GM12878 (cell line): ENCODE data around the gene ZNF574. TPM values are rescaled to one million over a fixed set of nuclear protein-coding genes. Genes with fewer than 3 reads are reported as not detected.

Experiments used
- ATAC-seq: fragments of 200-7000 bp; cut with Tn5 transposase; 3 replicates; pipeline ENCODE4 v1.9.1; 2020; ENCODE audit warnings: mild to moderate bottlenecking, moderate library complexity
- BruUV-seq: library from RNA; stranded (reverse); fragments of 400-500 nt; replicated peaks from 2 replicates; lab custom pipeline; 2021; lab: Mats Ljungman, UMichigan
- CTCF ChIA-PET: fragments of 300-600 bp; sonication (Branson Sonifier 250); formaldehyde crosslinking; extraction: SDS; loops from one replicate; lab custom pipeline; 2021; ENCODE audit warnings: inconsistent platforms; lab: Yijun Ruan, JAX
- POLR2A ChIA-PET: fragments of 350-600 bp; formaldehyde crosslinking; extraction: SDS; loops from one replicate; lab custom pipeline; 2021; ENCODE audit warnings: inconsistent platforms; lab: Charles Lee
- RAD21 ChIA-PET: fragments of 300-600 bp; sonication (Branson Sonifier 250); formaldehyde crosslinking; loops from one replicate; lab custom pipeline; 2023; ENCODE audit warnings: antibody characterized with exemption; ENCODE audit not compliant: unreplicated experiment; lab: Charles Lee
- SMC1A ChIA-PET: fragments of 300-600 bp; sonication (Branson Sonifier 250); formaldehyde crosslinking; loops from one replicate; lab custom pipeline; 2023; ENCODE audit not compliant: unreplicated experiment, uncharacterized antibody; lab: Charles Lee
- DNase-seq: peaks from one replicate; pipeline ENCODE4 v3.0.0-alpha.2; 2011; ENCODE audit warnings: low read depth, low spot score
- FAIRE-seq: peaks from 3 replicates; lab custom pipeline; 2011; peaks lifted over from hg19 to GRCh38; lab: Jason Lieb, UNC
- H2AFZ ChIP-seq: 2 replicates; pipeline ENCODE4 v1.6.0; 2011; ENCODE audit warnings: low read depth, low read length, control low read depth; ENCODE audit not compliant: control insufficient read depth
- H3K27ac ChIP-seq: 2 replicates; pipeline ENCODE4 v1.5.1; 2011; ENCODE audit warnings: control low read depth; ENCODE audit not compliant: control insufficient read depth, insufficient read depth
- H3K27me3 ChIP-seq, 2 experiments: replicated peaks in 1 of 2; 2 replicates each; pipeline versions ENCODE4 v1.6.0 to v1.6.1; 2011; ENCODE audit warnings: low read length in 1 of 2; ENCODE audit not compliant: control insufficient read depth in 2 of 2, insufficient read depth in 2 of 2
- H3K36me3 ChIP-seq, 2 experiments: 2 replicates each; pipeline ENCODE4 v1.5.1; 2011; ENCODE audit warnings: low read length in 1 of 2; ENCODE audit not compliant: control insufficient read depth in 2 of 2, insufficient read depth in 2 of 2
- H3K4me1 ChIP-seq: 2 replicates; pipeline ENCODE4 v1.6.1; 2011; ENCODE audit warnings: mild to moderate bottlenecking, low read length, moderate library complexity, mixed read lengths; ENCODE audit not compliant: control insufficient read depth, insufficient read depth
- H3K4me2 ChIP-seq: 2 replicates; pipeline ENCODE4 v1.6.0; 2011; ENCODE audit warnings: control low read depth; ENCODE audit not compliant: control insufficient read depth, insufficient read depth
- H3K4me3 ChIP-seq: fragments of 200-600 bp; sonication (generic); 2 replicates; pipeline ENCODE4 v1.5.1; 2016
- H3K79me2 ChIP-seq: 2 replicates; pipeline ENCODE4 v1.6.0; 2011; ENCODE audit warnings: low read length; ENCODE audit not compliant: control insufficient read depth, insufficient read depth
- H3K9ac ChIP-seq: 2 replicates; pipeline ENCODE4 v1.8.0; 2011; ENCODE audit warnings: low read length, control low read depth, mixed read lengths; ENCODE audit not compliant: control insufficient read depth, insufficient read depth
- H3K9me3 ChIP-seq: replicated peaks from 3 replicates; pipeline ENCODE4 v1.5.1; 2011; ENCODE audit warnings: mild to moderate bottlenecking, low read length; ENCODE audit not compliant: control insufficient read depth, insufficient read depth
- H4K20me1 ChIP-seq: 2 replicates; pipeline ENCODE4 v1.6.0; 2011; ENCODE audit not compliant: control insufficient read depth, insufficient read depth
- BCL11A ChIP-seq: IDR thresholded peaks from 2 replicates; pipeline ENCODE4 v1.6.1; 2011; ENCODE audit warnings: low read depth, low read length
- EGR1 ChIP-seq, 2 experiments: IDR thresholded peaks; 1 replicate in 1 of 2; 2 replicates in 1 of 2; pipeline ENCODE4 v1.6.1; 2011 to 2012; ENCODE audit warnings: low read depth in 2 of 2, low read length in 2 of 2, borderline replicate concordance in 1 of 2, mild to moderate bottlenecking in 1 of 2, moderate library complexity in 1 of 2
- GATAD2B ChIP-seq: fragments of 450-650 bp; conservative IDR thresholded peaks from 2 replicates; pipeline ENCODE4 v1.6.1; 2017; ENCODE audit warnings: low read depth, mild to moderate bottlenecking, moderate library complexity
- HCFC1 ChIP-seq: fragments of 150-350 bp; IDR thresholded peaks from 2 replicates; pipeline ENCODE4 v1.6.1; 2014; ENCODE audit warnings: low read length
- NFYB ChIP-seq: IDR thresholded peaks from 2 replicates; pipeline ENCODE4 v1.6.1; 2011; ENCODE audit warnings: low read depth, mild to moderate bottlenecking, low read length, improper control_type of control experiment, moderate library complexity; ENCODE audit not compliant: insufficient read depth
- NR2C1 ChIP-seq: fragments of 450-650 bp; IDR thresholded peaks from 2 replicates; pipeline ENCODE4 v1.6.1; 2017; ENCODE audit warnings: antibody characterized with exemption, mild to moderate bottlenecking, moderate library complexity
- PAX5 ChIP-seq: IDR thresholded peaks from 2 replicates; pipeline ENCODE4 v1.6.1; 2011; ENCODE audit warnings: low read depth, low read length, borderline replicate concordance
- POU2F2 ChIP-seq: IDR thresholded peaks from 3 replicates; pipeline ENCODE4 v1.6.1; 2011; ENCODE audit warnings: low read depth, mild to moderate bottlenecking, low read length, borderline replicate concordance
- ZSCAN29 ChIP-seq: fragments of 450-650 bp; IDR thresholded peaks from 2 replicates; pipeline ENCODE4 v1.6.1; 2017; ENCODE audit warnings: mild to moderate bottlenecking, moderate library complexity
- WGBS: methylation state at CpG from one replicate; pipeline ENCODE4 v1.1.6; 2016; ENCODE audit warnings: low lambda C conversion rate; ENCODE audit not compliant: insufficient replicate concordance, insufficient coverage; ENCODE audit errors: missing lambda C conversion rate; 5-methylcytosine and 5-hydroxymethylcytosine counted together
- in situ Hi-C: fragments of 300-500 bp; cut with MboI; formaldehyde crosslinking; loops from 9 replicates; pipeline ENCODE4 v1.14.3; 2018; ENCODE audit warnings: mixed read lengths
- intact Hi-C: fragments of 100-400 bp; cut with micrococcal nuclease; formaldehyde crosslinking; loops from one replicate; pipeline ENCODE4 v1.14.2; 2022; ENCODE audit not compliant: unreplicated experiment
- polyA plus RNA-seq, 11 experiments: library from polyadenylated mRNA; depleted of rRNA in 4 of 11; unstranded in 6 of 11; stranded (reverse) in 5 of 11; fragments of >200 nt; fragmentation: Nextera tagmentation in 4 of 11; fragmentation: Illumina TruSeq in 1 of 11; extraction: Ambion mirVana in 4 of 11; extraction: Trizol in 1 of 11; gene quantifications; 1 replicate in 1 of 11; 2 replicates in 10 of 11; pipeline versions ENCODE4 v1.2.1 to v1.2.3, GENCODE V29; 2011 to 2016; ENCODE audit warnings: inconsistent platforms in 2 of 11, missing spikeins in 2 of 11, low read depth in 1 of 11
- total RNA-seq, 4 experiments: library from RNA; depleted of rRNA in 3 of 4; stranded (reverse); fragments of >200 nt in 3 of 4; fragmentation: Illumina TruSeq in 1 of 4; extraction: Trizol in 1 of 4; gene quantifications; 2 replicates each; pipeline versions ENCODE4 v1.2.1 to v1.2.3, GENCODE V29; 2013 to 2021
- TF ChIP-seq, protein P1 (sequence below): fragments of 450-650 bp; IDR thresholded peaks from 2 replicates; pipeline ENCODE4 v1.6.1; 2017; ENCODE audit warnings: mild to moderate bottlenecking, moderate library complexity
- TF ChIP-seq, protein P2 (sequence below): fragments of 450-650 bp; IDR thresholded peaks from 2 replicates; pipeline ENCODE4 v1.6.1; 2017; ENCODE audit warnings: mild to moderate bottlenecking, moderate library complexity
- TF ChIP-seq, protein P3 (sequence below): fragments of 450-650 bp; IDR thresholded peaks from 2 replicates; pipeline ENCODE4 v1.6.1; 2017; ENCODE audit warnings: mild to moderate bottlenecking, low read depth, inconsistent platforms; ENCODE audit not compliant: poor library complexity, severe bottlenecking

The ZNF574 gene
- total and polyA plus RNA-seq, 10 of the 15 experiments (the other 5 are each of a cell fraction or from before 2014, with no cell fraction given), result 0.32 to 25.6 (median 11.4) TPM

DNA sequence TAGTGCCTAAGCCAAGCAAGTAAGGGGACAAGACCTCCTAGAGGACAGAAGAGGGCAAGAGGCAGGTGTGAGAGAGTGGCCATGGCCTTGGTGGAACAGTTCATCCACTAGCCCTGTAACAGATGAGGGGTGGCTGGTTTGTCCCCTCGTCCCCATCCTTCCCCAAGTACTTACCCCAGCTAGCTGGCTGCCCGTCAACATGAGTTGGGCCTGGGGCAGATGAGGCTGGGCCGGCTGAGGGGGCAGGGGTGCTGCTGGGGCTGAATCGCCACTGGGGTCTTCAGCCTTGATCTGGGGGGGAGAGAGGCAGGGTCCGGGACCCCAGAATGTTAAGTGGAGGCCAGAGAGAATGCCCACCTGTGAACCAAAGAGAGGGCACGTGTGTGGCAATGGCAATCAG, 41.1 kb downstream of the ZNF574 start:
- no TSS peak for BruUV-seq
- Histone ChIP-seq H3K4me3 (no peak overlapping the region), H3K27ac (no peak overlapping the region), H2AFZ (no peak overlapping the region), H3K27me3 (no peaks in the 10 kb centered on the region), H3K36me3 (peaks cover 19 to 37% of the 10 kb centered on the region in 2 experiments; a peak in 3 of 4 replicates), H3K4me1 (peaks cover 55% of the 10 kb centered on the region), H3K9me3 (no peaks in the 10 kb centered on the region), H3K79me2 (peaks cover 4% of the 10 kb centered on the region), H3K4me2 (no peak overlapping the region), H3K9ac (no peak overlapping the region), H4K20me1 (no peaks in the 10 kb centered on the region)
- ChIA-PET RAD21 (interaction anchor here (4.1 to 6.5 kb wide), 2 partner anchors 11 to 15 kb away, joined by 51 to 92 read pairs; partner anchors contain the start of gene POU2F2), CTCF (interaction anchor here (1.6 to 10.9 kb wide), 4 partner anchors 6 to 322 kb away, joined by 6 to 197 read pairs (median 125); partner anchors contain the start of gene POU2F2), POLR2A (interaction anchor here (5.0 to 5.1 kb wide), 2 partner anchors 7 to 11 kb away, joined by 67 to 75 read pairs; no protein-coding TSS in a partner anchor), SMC1A (interaction anchor here (10.2 kb wide), 1 partner anchor 9 kb away, joined by 223 read pairs; no protein-coding TSS in a partner anchor)
- no peak for FAIRE-seq
- 82% methylated on average over 5 of the region's 6 CpGs for WGBS
- no peak for DNase-seq
- ATAC-seq, result no peak
- in situ Hi-C loops, result no loop called here
- intact Hi-C loops, result no loop called here
- TF ChIP-seq GATAD2B, result no peak
- TF ChIP-seq NR2C1, result no peak
- no peak for TF ChIP-seq POU2F2
- no peak for TF ChIP-seq ZSCAN29
- TF ChIP-seq, protein P1, sequence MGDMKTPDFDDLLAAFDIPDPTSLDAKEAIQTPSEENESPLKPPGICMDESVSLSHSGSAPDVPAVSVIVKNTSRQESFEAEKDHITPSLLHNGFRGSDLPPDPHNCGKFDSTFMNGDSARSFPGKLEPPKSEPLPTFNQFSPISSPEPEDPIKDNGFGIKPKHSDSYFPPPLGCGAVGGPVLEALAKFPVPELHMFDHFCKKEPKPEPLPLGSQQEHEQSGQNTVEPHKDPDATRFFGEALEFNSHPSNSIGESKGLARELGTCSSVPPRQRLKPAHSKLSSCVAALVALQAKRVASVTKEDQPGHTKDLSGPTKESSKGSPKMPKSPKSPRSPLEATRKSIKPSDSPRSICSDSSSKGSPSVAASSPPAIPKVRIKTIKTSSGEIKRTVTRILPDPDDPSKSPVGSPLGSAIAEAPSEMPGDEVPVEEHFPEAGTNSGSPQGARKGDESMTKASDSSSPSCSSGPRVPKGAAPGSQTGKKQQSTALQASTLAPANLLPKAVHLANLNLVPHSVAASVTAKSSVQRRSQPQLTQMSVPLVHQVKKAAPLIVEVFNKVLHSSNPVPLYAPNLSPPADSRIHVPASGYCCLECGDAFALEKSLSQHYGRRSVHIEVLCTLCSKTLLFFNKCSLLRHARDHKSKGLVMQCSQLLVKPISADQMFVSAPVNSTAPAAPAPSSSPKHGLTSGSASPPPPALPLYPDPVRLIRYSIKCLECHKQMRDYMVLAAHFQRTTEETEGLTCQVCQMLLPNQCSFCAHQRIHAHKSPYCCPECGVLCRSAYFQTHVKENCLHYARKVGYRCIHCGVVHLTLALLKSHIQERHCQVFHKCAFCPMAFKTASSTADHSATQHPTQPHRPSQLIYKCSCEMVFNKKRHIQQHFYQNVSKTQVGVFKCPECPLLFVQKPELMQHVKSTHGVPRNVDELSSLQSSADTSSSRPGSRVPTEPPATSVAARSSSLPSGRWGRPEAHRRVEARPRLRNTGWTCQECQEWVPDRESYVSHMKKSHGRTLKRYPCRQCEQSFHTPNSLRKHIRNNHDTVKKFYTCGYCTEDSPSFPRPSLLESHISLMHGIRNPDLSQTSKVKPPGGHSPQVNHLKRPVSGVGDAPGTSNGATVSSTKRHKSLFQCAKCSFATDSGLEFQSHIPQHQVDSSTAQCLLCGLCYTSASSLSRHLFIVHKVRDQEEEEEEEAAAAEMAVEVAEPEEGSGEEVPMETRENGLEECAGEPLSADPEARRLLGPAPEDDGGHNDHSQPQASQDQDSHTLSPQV, result no peak
- TF ChIP-seq PAX5, result no peak
- no peak for TF ChIP-seq EGR1 (IDR thresholded peaks at IDR 0.05; ENCODE audit: borderline replicate concordance in 1 of 2, low read depth in 2 of 2, low read length in 2 of 2)
- TF ChIP-seq, protein P2, sequence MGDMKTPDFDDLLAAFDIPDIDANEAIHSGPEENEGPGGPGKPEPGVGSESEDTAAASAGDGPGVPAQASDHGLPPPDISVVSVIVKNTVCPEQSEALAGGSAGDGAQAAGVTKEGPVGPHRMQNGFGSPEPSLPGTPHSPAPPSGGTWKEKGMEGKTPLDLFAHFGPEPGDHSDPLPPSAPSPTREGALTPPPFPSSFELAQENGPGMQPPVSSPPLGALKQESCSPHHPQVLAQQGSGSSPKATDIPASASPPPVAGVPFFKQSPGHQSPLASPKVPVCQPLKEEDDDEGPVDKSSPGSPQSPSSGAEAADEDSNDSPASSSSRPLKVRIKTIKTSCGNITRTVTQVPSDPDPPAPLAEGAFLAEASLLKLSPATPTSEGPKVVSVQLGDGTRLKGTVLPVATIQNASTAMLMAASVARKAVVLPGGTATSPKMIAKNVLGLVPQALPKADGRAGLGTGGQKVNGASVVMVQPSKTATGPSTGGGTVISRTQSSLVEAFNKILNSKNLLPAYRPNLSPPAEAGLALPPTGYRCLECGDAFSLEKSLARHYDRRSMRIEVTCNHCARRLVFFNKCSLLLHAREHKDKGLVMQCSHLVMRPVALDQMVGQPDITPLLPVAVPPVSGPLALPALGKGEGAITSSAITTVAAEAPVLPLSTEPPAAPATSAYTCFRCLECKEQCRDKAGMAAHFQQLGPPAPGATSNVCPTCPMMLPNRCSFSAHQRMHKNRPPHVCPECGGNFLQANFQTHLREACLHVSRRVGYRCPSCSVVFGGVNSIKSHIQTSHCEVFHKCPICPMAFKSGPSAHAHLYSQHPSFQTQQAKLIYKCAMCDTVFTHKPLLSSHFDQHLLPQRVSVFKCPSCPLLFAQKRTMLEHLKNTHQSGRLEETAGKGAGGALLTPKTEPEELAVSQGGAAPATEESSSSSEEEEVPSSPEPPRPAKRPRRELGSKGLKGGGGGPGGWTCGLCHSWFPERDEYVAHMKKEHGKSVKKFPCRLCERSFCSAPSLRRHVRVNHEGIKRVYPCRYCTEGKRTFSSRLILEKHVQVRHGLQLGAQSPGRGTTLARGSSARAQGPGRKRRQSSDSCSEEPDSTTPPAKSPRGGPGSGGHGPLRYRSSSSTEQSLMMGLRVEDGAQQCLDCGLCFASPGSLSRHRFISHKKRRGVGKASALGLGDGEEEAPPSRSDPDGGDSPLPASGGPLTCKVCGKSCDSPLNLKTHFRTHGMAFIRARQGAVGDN, result no peak
- TF ChIP-seq HCFC1, result no peak
- no peak for TF ChIP-seq NFYB
- TF ChIP-seq BCL11A, result no peak
- TF ChIP-seq, protein P3, sequence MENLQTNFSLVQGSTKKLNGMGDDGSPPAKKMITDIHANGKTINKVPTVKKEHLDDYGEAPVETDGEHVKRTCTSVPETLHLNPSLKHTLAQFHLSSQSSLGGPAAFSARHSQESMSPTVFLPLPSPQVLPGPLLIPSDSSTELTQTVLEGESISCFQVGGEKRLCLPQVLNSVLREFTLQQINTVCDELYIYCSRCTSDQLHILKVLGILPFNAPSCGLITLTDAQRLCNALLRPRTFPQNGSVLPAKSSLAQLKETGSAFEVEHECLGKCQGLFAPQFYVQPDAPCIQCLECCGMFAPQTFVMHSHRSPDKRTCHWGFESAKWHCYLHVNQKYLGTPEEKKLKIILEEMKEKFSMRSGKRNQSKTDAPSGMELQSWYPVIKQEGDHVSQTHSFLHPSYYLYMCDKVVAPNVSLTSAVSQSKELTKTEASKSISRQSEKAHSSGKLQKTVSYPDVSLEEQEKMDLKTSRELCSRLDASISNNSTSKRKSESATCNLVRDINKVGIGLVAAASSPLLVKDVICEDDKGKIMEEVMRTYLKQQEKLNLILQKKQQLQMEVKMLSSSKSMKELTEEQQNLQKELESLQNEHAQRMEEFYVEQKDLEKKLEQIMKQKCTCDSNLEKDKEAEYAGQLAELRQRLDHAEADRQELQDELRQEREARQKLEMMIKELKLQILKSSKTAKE, result no peak
